ENCODE measurements around the gene CLRN2.

Gene CLRN2

GRCh38 chr4:17546222-17546621, 31.3 kb downstream of the CLRN2 start:
- Histone ChIP-seq H3K4me1 (ENCODE audit: insufficient read depth, low read length, poor library complexity, severe bottlenecking) (peaks cover 4% of the 10 kb centered on the region), H3K9me3 (ENCODE audit: insufficient read depth, low read depth, low read length) (no peaks in the 10 kb centered on the region), H3K9ac (ENCODE audit: low read depth, low read length, poor library complexity, severe bottlenecking) (no peak overlapping the region), H2AFZ (ENCODE audit: low read length) (no peak overlapping the region), H3K4me2 (ENCODE audit: low read depth, low read length, poor library complexity, severe bottlenecking) (no peak overlapping the region), H3F3A (ENCODE audit: low read depth) (no peaks in the 10 kb centered on the region), H3K27me3 (ENCODE audit: insufficient read depth, low read length, poor library complexity, severe bottlenecking) (no peaks in the 10 kb centered on the region), H3K4me3 (ENCODE audit: low read length, poor library complexity, severe bottlenecking) (no peak overlapping the region), H4K20me1 (ENCODE audit: insufficient read depth, low read length, poor library complexity, severe bottlenecking) (no peaks in the 10 kb centered on the region), H3K9me2 (replicated peaks; ENCODE audit: low read depth, low read length) (no peaks in the 10 kb centered on the region), H3K36me3 (ENCODE audit: insufficient read depth, low read length) (no peaks in the 10 kb centered on the region), H3K79me2 (ENCODE audit: insufficient read depth, low read length) (no peaks in the 10 kb centered on the region)
- TF ChIP-seq EZH2phosphoT487 (IDR thresholded peaks at IDR 0.05; ENCODE audit: borderline replicate concordance) (no peak), CTCF (conservative IDR thresholded peaks at IDR 0.05; ENCODE audit: low read length) (no peak)

DNA sequence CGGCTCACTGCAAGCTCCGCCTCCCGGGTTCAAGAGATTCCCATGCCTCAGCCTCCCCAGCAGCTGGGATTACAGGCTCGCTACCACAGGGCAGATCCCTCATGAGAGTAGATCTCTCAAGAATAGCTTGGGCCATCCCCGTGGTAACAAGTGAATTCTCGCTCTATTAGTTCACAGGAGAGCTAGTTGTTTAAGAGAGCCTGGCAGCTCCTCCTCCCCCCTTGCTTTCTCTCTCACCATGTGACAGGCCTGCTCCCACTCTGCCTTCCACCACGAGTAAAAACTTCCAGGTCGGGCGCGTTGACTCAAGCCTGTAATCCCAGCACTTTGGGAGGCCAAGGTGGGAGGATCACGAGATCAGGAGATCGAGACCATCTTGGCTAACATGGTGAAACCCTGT, 31.7 kb downstream of the CLRN2 start:
- Histone ChIP-seq H3K79me2 (ENCODE audit: insufficient read depth, low read length) (no peaks in the 10 kb centered on the region), H3K4me2 (ENCODE audit: low read depth, low read length, poor library complexity, severe bottlenecking) (no peak overlapping the region)

GRCh38 chr4:17550549-17550948, 35.6 kb downstream of the CLRN2 start:
- Histone ChIP-seq H3K4me1 (ENCODE audit: insufficient read depth, low read length, poor library complexity, severe bottlenecking) (peaks cover 4% of the 10 kb centered on the region), H3F3A (ENCODE audit: low read depth) (no peaks in the 10 kb centered on the region), H3K27me3 (ENCODE audit: insufficient read depth, low read length, poor library complexity, severe bottlenecking) (no peaks in the 10 kb centered on the region), H3K36me3 (ENCODE audit: insufficient read depth, low read length) (no peaks in the 10 kb centered on the region), H3K9ac (ENCODE audit: low read depth, low read length, poor library complexity, severe bottlenecking) (no peak overlapping the region), H3K9me3 (ENCODE audit: insufficient read depth, low read depth, low read length) (no peaks in the 10 kb centered on the region), H3K4me3 (ENCODE audit: low read length, poor library complexity, severe bottlenecking) (no peak overlapping the region), H2AFZ (ENCODE audit: low read length) (peak overlapping the region; percentile 80; the same call in 1 of the 2 replicates), H3K79me2 (ENCODE audit: insufficient read depth, low read length) (no peaks in the 10 kb centered on the region), H4K20me1 (ENCODE audit: insufficient read depth, low read length, poor library complexity, severe bottlenecking) (no peaks in the 10 kb centered on the region), H3K9me2 (replicated peaks; ENCODE audit: low read depth, low read length) (no peaks in the 10 kb centered on the region), H3K4me2 (ENCODE audit: low read depth, low read length, poor library complexity, severe bottlenecking) (no peak overlapping the region)
- TF ChIP-seq CTCF (conservative IDR thresholded peaks at IDR 0.05; ENCODE audit: low read length), result no peak
- TF ChIP-seq EZH2phosphoT487 (IDR thresholded peaks at IDR 0.05; ENCODE audit: borderline replicate concordance), result no peak

More for the DNA sequence above, 31.7 kb downstream of the CLRN2 start:
- no peaks in the 10 kb centered on the region for H3K27me3 ChIP-seq (ENCODE audit: insufficient read depth, low read length, poor library complexity, severe bottlenecking)
- no peak overlapping the region for H2AFZ ChIP-seq (ENCODE audit: low read length)
- H3K9ac ChIP-seq (ENCODE audit: low read depth, low read length, poor library complexity, severe bottlenecking), result no peak overlapping the region
- no peaks in the 10 kb centered on the region for H3F3A ChIP-seq (ENCODE audit: low read depth)
- TF ChIP-seq EZH2phosphoT487 (IDR thresholded peaks at IDR 0.05; ENCODE audit: borderline replicate concordance) (no peak), CTCF (conservative IDR thresholded peaks at IDR 0.05; ENCODE audit: low read length) (no peak)
- H3K9me2 ChIP-seq (replicated peaks; ENCODE audit: low read depth, low read length), result no peaks in the 10 kb centered on the region
- no peaks in the 10 kb centered on the region for H3K36me3 ChIP-seq (ENCODE audit: insufficient read depth, low read length)
- no peaks in the 10 kb centered on the region for H3K9me3 ChIP-seq (ENCODE audit: insufficient read depth, low read depth, low read length)
- peaks cover 4% of the 10 kb centered on the region for H3K4me1 ChIP-seq (ENCODE audit: insufficient read depth, low read length, poor library complexity, severe bottlenecking)
- H4K20me1 ChIP-seq (ENCODE audit: insufficient read depth, low read length, poor library complexity, severe bottlenecking), result no peaks in the 10 kb centered on the region
- no peak overlapping the region for H3K4me3 ChIP-seq (ENCODE audit: low read length, poor library complexity, severe bottlenecking)
